Tibial nerve (tissue), 4 donors: Measurements from ENCODE around the gene PDCD1. TPM values are rescaled to one million over a fixed set of nuclear protein-coding genes. Genes with fewer than 3 reads are reported as not detected.

ENCODE experiments used
- DNase-seq, 2 donors: peaks; one replicate each; pipeline ENCODE4 v3.0.0-alpha.2; 2019; ENCODE audit warnings: low spot score in 2 of 2
- H3K27ac ChIP-seq, 4 donors: fragments of 200-600 bp; sonication (generic) in 3 of 4; one replicate each; pipeline ENCODE4 v1.5.1; 2017 to 2019; ENCODE audit warnings: mild to moderate bottlenecking in 1 of 4
- H3K27me3 ChIP-seq, 2 donors: fragments of 200-600 bp; sonication (generic) in 1 of 2; one replicate each; pipeline versions ENCODE4 v1.5.1 to v1.6.0; 2017 to 2019
- H3K36me3 ChIP-seq, 3 donors: fragments of 200-600 bp; sonication (generic); one replicate each; pipeline ENCODE4 v1.5.1; 2018 to 2019
- H3K4me1 ChIP-seq, 4 donors: fragments of 200-600 bp; sonication (generic) in 3 of 4; one replicate each; pipeline ENCODE4 v1.5.1; 2017 to 2019
- H3K4me3 ChIP-seq, 4 donors: fragments of 200-600 bp; sonication (generic) in 3 of 4; one replicate each; pipeline ENCODE4 v1.5.1; 2017 to 2019; ENCODE audit warnings: mild to moderate bottlenecking in 1 of 4, moderate library complexity in 1 of 4
- H3K9me3 ChIP-seq, 4 donors: fragments of 200-600 bp; sonication (generic) in 3 of 4; one replicate each; pipeline ENCODE4 v1.5.1; 2017 to 2019
- CTCF ChIP-seq, 5 experiments: fragments of 200-600 bp in 3 of 5; fragments of 450-650 bp in 2 of 5; sonication (generic) in 3 of 5; IDR thresholded peaks; one replicate each; pipeline ENCODE4 v1.5.1; 2016 to 2019; ENCODE audit warnings: antibody characterized with exemption in 5 of 5, mild to moderate bottlenecking in 3 of 5, moderate library complexity in 2 of 5
- EP300 ChIP-seq, 2 donors: sonication (generic); formaldehyde crosslinking; IDR thresholded peaks; one replicate each; pipeline ENCODE4 v1.6.1; 2017; ENCODE audit warnings: antibody characterized with exemption in 2 of 2, mild to moderate bottlenecking in 1 of 2
- POLR2A ChIP-seq, 2 donors: fragments of 450-650 bp; IDR thresholded peaks; one replicate each; pipeline ENCODE4 v1.6.1; 2017; ENCODE audit warnings: antibody characterized with exemption in 2 of 2, mild to moderate bottlenecking in 2 of 2, moderate library complexity in 2 of 2
- WGBS, 2 donors: methylation state at CpG; one replicate each; pipeline ENCODE4 v1.1.5; 2018; 5-methylcytosine and 5-hydroxymethylcytosine counted together
- total RNA-seq, 4 donors: library from RNA; depleted of rRNA; stranded (reverse); fragments of >200 nt; gene quantifications; one replicate each; pipeline ENCODE4 v1.1.0, GENCODE V29; 2016

The PDCD1 gene
- total RNA-seq, 4 donors from 2014 or later, result 0.22 to 0.60 (median 0.42) TPM; not detected in 1

DNA sequence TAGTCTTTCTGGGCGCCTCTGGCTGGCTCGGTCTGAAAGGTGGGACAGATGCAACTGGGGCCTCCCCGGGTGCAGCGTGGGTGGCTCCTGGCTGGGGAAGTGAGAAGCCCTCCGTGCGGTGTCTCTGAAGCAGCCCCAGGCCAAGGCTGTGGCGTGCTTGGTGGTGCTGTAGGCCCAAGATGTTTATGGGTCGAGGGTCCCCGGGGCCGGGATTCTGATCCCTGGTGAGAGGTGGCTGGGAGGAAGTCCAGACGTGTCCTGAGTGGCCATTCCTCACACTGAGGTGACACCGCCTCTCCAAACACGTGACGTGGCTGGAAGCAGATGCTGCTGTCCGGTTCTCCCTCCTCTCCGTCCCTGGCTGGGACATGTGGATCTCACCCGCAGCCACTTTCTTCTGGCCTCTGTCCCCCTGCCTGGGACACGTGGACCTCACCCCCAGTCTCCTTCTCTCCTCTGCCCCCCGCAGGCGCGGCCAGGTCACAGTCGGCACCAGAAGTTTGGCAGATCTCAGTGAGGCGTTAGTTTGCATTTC is 23.5 kb upstream of the PDCD1 start:
- H3K27ac ChIP-seq, result peak overlapping the region in 3 of 4 donors; percentile 54 to 84 (median 78)
- peak overlapping the region; percentile 47 to 67 (median 57) for H3K4me3 ChIP-seq
- H3K36me3 ChIP-seq, result peaks cover 0 to 12% (median 0%) of the 10 kb centered on the region in 3 donors
- no peaks in the 10 kb centered on the region for H3K9me3 ChIP-seq
- H3K4me1 ChIP-seq, result peaks cover 0 to 31% (median 8%) of the 10 kb centered on the region in 4 donors
- TF ChIP-seq EP300 (IDR thresholded peaks at IDR 0.05) (peak in 1 of 2 donors; percentile 8), POLR2A (IDR thresholded peaks at IDR 0.05) (no peak), CTCF (IDR thresholded peaks at IDR 0.05) (no peak)
- WGBS, 2 donors, result 16 to 30% methylated on average over 20 to 22 of the region's 23 CpGs
- no peaks in the 10 kb centered on the region for H3K27me3 ChIP-seq
- DNase-seq, result peak; percentile 49 to 50

DNA sequence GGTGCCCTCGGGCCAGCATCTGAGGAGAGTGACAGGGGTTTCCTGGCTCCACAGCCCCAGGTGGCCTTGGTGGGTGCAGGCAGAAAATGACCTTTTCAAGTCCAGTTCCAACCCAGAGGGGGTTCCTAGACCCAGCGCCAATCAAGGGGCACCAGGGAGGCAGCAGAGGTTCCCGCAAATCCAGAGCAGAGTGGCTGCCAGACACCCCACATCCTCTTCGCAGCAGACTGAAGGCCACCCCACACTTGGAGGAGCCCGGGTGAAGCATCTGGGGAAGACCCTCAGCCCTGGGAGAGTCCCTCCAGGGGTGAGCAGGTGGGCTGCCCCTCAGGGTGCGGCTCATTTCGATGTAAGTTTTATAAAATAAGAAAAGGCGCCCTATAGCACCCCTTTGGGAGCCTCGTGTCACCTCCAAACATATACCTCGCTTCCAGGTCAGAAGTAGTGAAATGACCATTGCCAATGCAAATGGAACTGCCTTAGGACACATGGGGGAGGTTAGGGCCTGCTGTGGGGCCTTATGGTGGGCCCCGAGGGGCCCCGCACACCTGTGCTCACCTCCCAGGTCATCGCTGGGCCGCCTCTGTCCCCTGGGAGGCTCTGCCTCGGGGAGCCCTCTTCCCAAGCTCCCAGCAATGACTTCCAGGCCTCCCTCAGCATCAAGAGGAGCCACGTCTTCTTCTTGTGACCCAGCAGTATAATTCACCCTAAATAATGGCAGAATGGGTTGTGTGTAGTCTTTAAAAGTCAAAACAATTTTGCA is 21.8 kb upstream of the PDCD1 start:
- H3K9me3 ChIP-seq, result no peaks in the 10 kb centered on the region
- H3K4me1 ChIP-seq, result peaks cover 0 to 31% (median 8%) of the 10 kb centered on the region in 4 donors
- TF ChIP-seq POLR2A (IDR thresholded peaks at IDR 0.05) (no peak), CTCF (IDR thresholded peaks at IDR 0.05) (no peak), EP300 (IDR thresholded peaks at IDR 0.05) (no peak)
- peak overlapping the region; percentile 61 to 84 (median 78) for H3K27ac ChIP-seq
- H3K27me3 ChIP-seq, result no peaks in the 10 kb centered on the region
- H3K36me3 ChIP-seq, result peaks cover 0 to 5% (median 0%) of the 10 kb centered on the region in 3 donors
- DNase-seq, result no peak
- 70 to 74% methylated on average over 15 to 16 of the region's 16 CpGs for WGBS, 2 donors
- peak overlapping the region in 2 of 4 donors; percentile 62 to 67 for H3K4me3 ChIP-seq

DNA sequence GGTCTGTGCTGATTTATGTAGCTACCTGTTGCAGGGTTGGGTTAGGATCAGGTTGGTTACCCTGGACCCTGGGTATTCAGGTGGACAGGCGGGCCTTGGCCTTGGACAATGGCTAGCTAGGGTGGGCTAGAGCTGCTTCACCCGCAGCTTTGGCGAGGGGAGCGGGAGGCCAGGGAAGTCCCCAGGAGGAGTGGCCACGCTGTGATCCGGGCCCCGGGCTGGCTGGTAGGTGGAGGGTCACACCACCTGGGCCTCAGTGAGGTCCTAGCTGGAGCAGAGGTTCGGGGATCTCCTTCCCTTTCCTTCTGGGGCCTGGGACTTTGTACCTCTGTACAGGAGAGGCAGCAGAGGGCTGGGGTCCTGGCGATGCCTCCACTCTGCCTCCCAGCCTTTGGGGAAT is 20.6 kb upstream of the PDCD1 start:
- Histone ChIP-seq H3K27me3 (no peaks in the 10 kb centered on the region), H3K4me1 (peaks cover 0 to 31% (median 8%) of the 10 kb centered on the region in 4 donors), H3K36me3 (no peaks in the 10 kb centered on the region), H3K9me3 (no peaks in the 10 kb centered on the region), H3K27ac (no peak overlapping the region), H3K4me3 (no peak overlapping the region)
- TF ChIP-seq POLR2A (IDR thresholded peaks at IDR 0.05) (no peak), CTCF (IDR thresholded peaks at IDR 0.05) (no peak), EP300 (IDR thresholded peaks at IDR 0.05) (no peak)
- DNase-seq, result no peak
- 75 to 81% methylated on average over 4 to 9 of the region's 9 CpGs for WGBS, 2 donors

DNA sequence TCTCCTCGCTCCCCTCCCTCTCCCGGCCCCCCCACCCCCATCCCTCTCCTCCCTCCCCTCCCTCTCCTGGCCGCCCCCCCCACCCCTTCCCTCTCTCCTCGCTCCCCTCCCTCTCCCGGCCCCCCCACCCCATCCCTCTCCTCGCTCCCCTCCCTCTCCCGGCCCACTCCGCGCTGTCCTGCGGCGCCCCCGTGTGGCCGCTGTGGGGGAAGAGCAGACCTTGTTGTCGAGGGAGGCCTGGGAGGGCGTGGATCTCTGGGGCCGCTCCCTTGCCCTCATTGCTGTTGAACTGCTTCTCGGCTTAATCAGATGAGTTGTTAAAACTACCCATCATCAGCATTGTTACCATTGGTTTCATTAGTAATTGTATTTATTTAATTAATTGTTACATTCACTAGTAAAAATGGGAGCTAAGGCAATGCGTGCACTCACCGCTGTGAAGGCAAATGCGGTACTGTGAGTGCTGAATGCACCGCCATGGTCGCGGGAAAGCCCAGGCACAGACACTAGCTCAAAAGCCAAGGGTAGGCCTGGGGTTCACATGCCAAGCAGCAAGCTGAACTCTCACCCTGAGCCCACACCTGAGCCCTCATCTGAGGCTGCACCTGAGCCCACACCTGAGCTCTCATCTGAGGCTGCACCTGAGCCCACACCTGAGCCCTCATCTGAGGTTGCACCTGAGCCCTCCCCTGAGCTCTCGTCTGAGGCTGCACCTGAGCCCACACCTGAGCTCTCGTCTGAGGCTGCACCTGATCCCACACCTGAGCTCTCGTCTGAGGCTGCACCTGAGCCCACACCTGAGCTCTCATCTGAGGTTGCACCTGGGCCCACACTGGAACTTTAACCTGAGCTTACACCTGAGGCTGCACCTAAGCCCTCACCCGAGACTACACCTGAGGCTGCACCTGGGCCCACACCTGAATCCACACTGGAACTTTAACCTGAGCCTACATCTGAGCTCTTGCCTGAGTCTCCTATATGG is 19.6 kb upstream of the PDCD1 start:
- H3K4me1 ChIP-seq, result peaks cover 0 to 30% (median 8%) of the 10 kb centered on the region in 4 donors
- peak; percentile 57 to 74 for DNase-seq
- H3K4me3 ChIP-seq, result no peak overlapping the region
- no peak overlapping the region for H3K27ac ChIP-seq
- no peaks in the 10 kb centered on the region for H3K9me3 ChIP-seq
- 29 to 37% methylated on average over 15 to 22 of the region's 27 CpGs for WGBS, 2 donors
- no peaks in the 10 kb centered on the region for H3K36me3 ChIP-seq
- TF ChIP-seq POLR2A (IDR thresholded peaks at IDR 0.05) (no peak), CTCF (IDR thresholded peaks at IDR 0.05) (peak; percentile 55 to 80 (median 74))
- H3K27me3 ChIP-seq, result no peaks in the 10 kb centered on the region
